HG02840 (cell line): ENCODE measurements around the gene MOB2.
"Not testable (repeated sequence)": the region's sequence is repeated elsewhere in the genome, so short reads cannot be mapped to it uniquely, and the experiment has no call there.

ENCODE experiments used
- ATAC-seq: cut with Tn5 transposase; IDR thresholded peaks from one replicate; pipeline ENCODE4 v1.9.1; 2021; ENCODE audit warnings: mild to moderate bottlenecking, moderate library complexity, moderate number of reproducible peaks; ENCODE audit not compliant: unreplicated experiment, low FRiP score

Gene MOB2

GRCh38 chr11:1519028-1520010 is 32.7 kb upstream of the MOB2 start:
- ATAC-seq = no peak

- no peak for ATAC-seq
Measured at GRCh38 chr11:1518301-1518700, 31.7 kb upstream of the MOB2 start.

GRCh38 chr11:1517117-1518005 is 30.8 kb upstream of the MOB2 start:
- ATAC-seq = no peak

GRCh38 chr11:1516273-1517067 is 29.9 kb upstream of the MOB2 start:
- ATAC-seq = no peak

GRCh38 chr11:1515082-1516060 is 28.8 kb upstream of the MOB2 start:
- ATAC-seq = no peak

- no peak for ATAC-seq
Measured at GRCh38 chr11:1514336-1515061, 27.9 kb upstream of the MOB2 start.

GRCh38 chr11:1513326-1514296 is 27.0 kb upstream of the MOB2 start:
- no peak for ATAC-seq

- ATAC-seq = not testable (repeated sequence)
Measured at GRCh38 chr11:1512531-1513258, 26.1 kb upstream of the MOB2 start.

GRCh38 chr11:1511937-1512496 is 25.4 kb upstream of the MOB2 start:
- ATAC-seq = no peak

- ATAC-seq = no peak
Measured at GRCh38 chr11:1510928-1511327, 24.3 kb upstream of the MOB2 start.

GRCh38 chr11:1510351-1510750 is 23.8 kb upstream of the MOB2 start:
- ATAC-seq = not testable (repeated sequence)

- no peak for ATAC-seq
Measured at GRCh38 chr11:1509626-1510255, 23.2 kb upstream of the MOB2 start.

- ATAC-seq = no peak
Measured at GRCh38 chr11:1508986-1509385, 22.4 kb upstream of the MOB2 start.

GRCh38 chr11:1508491-1508891 is 21.9 kb upstream of the MOB2 start:
- no peak for ATAC-seq

GRCh38 chr11:1507381-1508140 is 21.0 kb upstream of the MOB2 start:
- no peak for ATAC-seq
